Stimulated activated effector memory CD8-positive, alpha-beta T cell treated with anti-CD3 and anti-CD28 coated beads, Interleukin-12 subunit alpha, Interleukin-12 subunit beta, amount 100 ng/mL, for 72 hours (primary cell): ENCODE measurements around the gene LEKR1.
"Not testable (repeated sequence)": the region's sequence is repeated elsewhere in the genome, so short reads cannot be mapped to it uniquely, and the experiment has no call there.

ENCODE experiments used
- ATAC-seq: fragments of 150-1000 bp; cut with Tn5 transposase; 2 replicates; pipeline ENCODE4 v1.10.0; 2021
- DNase-seq, 2 donors: peaks; one replicate each; pipeline ENCODE4 v3.0.0; 2021 to 2022; ENCODE audit warnings: low spot score in 2 of 2
- H3K27ac Mint-ChIP-seq: one replicate; pipeline ENCODE4 v1.8.0; 2022; ENCODE audit warnings: mild to moderate bottlenecking, mixed read lengths
- H3K36me3 Mint-ChIP-seq: one replicate; pipeline ENCODE4 v1.8.0; 2022; ENCODE audit warnings: mild to moderate bottlenecking, mixed read lengths
- H3K4me1 Mint-ChIP-seq: one replicate; pipeline ENCODE4 v1.8.0; 2022; ENCODE audit warnings: mixed read lengths
- H3K4me3 Mint-ChIP-seq: one replicate; pipeline ENCODE4 v1.8.0; 2022; ENCODE audit warnings: mild to moderate bottlenecking, mixed read lengths
- H3K9me3 Mint-ChIP-seq: one replicate; pipeline ENCODE4 v1.8.0; 2022; ENCODE audit warnings: mixed read lengths

The LEKR1 gene

DNA sequence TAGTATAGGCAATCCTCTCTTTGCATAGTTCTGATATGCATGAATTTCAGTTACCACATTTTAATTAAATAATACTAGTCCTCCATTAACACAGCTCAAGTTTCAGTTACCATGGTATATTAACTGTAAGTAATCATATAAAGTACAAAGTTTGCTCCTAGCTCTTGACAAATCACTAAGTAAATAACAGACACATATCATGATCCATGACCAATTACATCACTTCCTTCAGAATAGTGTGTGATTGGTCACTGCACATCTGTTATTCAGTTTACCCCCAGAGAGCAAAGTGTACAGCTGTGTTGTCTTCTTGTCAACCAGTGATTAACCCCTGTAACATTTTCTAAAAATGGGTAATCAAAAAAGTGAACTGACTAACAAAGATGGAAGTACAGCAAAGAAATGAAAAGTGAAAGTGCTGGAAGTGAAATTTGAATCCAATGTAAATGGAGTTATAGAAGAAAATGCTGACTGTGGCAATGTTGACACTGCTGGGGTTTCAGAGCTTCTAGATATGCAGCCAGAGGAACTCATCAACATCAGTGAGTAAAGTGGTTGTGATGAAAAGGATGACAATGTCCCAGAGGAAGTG is 30.2 kb upstream of the LEKR1 start:
- DNase-seq (no peak), ATAC-seq (peak; percentile 51)
- Mint-ChIP-seq H3K27ac (peak overlapping the region; percentile 56), H3K36me3 (no peaks in the 10 kb centered on the region), H3K4me3 (no peak overlapping the region), H3K4me1 (peaks cover 25% of the 10 kb centered on the region), H3K9me3 (peaks cover 12% of the 10 kb centered on the region)

DNA sequence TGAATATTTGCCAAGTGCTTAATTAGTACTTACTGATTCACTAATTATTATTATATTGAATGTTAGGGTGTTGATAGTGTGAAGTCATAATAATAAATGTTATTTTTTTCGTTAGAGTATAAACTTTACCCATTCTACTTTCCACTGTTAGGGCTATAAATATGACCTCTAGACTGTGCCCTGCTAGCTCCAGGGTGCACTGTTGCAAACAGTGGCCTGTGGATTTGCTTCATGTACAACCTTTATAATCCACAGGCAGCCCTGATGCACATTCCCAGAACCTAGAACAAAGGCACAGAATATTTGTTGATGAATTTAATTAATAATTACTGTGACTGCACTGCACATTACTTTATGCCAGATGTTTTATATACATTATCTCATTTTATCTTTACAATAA is 28.8 kb upstream of the LEKR1 start:
- Mint-ChIP-seq H3K36me3 (no peaks in the 10 kb centered on the region), H3K9me3 (peaks cover 12% of the 10 kb centered on the region), H3K4me3 (no peak overlapping the region), H3K4me1 (peaks cover 20% of the 10 kb centered on the region), H3K27ac (no peak overlapping the region)
- ATAC-seq (no peak), DNase-seq (no peak)

DNA sequence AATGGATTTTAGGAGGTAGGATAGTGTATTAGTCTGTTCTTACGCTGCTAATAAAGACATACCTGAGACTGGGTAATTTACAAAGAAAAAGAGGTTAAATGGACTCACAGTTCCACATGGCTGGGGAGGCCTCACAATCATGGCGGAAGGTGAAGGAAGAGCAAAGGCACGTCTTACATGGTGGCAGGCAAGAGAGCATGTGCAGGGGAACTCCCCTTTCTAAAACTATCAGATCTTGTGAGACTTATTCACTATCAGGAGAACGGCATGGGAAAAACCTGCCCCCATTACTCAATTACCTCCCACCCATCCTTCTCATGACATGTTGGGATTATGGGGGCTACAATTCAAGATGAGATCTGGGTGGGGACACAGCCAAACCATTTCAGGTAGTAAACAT is 25.9 kb upstream of the LEKR1 start:
- H3K27ac Mint-ChIP-seq, DNase-seq, ATAC-seq, H3K4me1 Mint-ChIP-seq, H3K36me3 Mint-ChIP-seq, H3K4me3 Mint-ChIP-seq: not testable (repeated sequence)
- H3K9me3 Mint-ChIP-seq = peaks cover 16% of the 10 kb centered on the region

DNA sequence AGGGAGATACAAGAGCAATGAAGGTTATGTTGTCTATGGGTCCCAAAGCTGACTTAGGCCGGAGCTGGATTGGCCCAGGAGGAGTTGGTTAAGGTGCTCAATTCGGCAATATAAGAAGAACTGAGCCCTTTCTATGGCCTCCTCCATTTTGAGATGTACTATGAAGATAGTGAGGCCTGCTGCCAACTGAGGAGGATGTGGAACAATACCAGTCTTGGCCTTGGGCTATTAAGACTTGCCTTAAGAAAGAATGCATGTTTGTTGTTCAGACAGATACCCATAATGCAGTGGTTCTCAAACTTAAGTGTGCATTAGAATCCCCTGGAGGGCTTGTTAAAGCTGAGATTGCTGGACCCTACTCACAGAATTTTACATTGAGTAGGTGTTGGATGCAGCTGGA is 24.4 kb upstream of the LEKR1 start:
- H3K4me1 Mint-ChIP-seq = no peaks in the 10 kb centered on the region
- no peaks in the 10 kb centered on the region for H3K36me3 Mint-ChIP-seq
- H3K27ac Mint-ChIP-seq = no peak overlapping the region
- no peak overlapping the region for H3K4me3 Mint-ChIP-seq
- no peak for DNase-seq
- H3K9me3 Mint-ChIP-seq = peaks cover 16% of the 10 kb centered on the region
- ATAC-seq = no peak

DNA sequence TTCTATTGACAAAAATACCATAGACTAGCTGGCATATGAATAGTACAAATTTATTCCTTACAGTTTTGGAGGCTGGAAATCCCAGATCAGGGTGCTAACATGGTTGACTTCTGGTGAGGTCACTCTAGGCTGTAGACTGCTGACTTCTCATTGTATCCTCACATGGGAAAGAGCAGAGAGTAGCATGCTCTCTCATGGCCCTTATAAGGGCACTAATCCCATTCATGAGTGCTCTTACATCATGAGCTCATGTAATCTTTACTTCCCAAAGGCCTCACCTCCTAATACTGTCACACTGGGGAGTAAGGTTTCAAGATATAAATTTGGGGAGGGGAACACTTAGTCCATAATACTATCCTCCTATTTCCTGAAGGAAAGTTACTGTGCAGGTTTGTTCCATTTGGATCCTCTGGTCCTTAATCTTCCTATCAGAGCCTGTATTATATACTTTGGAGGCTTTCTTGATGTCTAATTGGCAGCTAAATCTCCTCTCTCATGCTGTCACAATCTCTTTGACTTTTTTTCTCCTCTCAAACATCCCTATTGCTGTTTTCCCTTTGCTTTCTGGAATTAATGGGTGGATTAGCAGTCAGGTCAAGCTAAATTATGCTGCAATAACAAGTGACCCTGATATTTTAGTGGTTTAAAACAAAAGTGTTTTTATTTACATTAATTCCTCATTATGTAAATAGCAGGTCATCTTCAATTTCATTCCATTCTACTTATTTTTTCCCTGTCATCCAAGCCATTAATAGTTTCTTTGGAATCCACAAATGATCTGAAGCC is 23.1 kb upstream of the LEKR1 start:
- Mint-ChIP-seq H3K4me1 (peaks cover 4% of the 10 kb centered on the region), H3K36me3 (no peaks in the 10 kb centered on the region), H3K27ac (no peak overlapping the region), H3K9me3 (peaks cover 16% of the 10 kb centered on the region), H3K4me3 (no peak overlapping the region)
- DNase-seq (no peak), ATAC-seq (no peak)

DNA sequence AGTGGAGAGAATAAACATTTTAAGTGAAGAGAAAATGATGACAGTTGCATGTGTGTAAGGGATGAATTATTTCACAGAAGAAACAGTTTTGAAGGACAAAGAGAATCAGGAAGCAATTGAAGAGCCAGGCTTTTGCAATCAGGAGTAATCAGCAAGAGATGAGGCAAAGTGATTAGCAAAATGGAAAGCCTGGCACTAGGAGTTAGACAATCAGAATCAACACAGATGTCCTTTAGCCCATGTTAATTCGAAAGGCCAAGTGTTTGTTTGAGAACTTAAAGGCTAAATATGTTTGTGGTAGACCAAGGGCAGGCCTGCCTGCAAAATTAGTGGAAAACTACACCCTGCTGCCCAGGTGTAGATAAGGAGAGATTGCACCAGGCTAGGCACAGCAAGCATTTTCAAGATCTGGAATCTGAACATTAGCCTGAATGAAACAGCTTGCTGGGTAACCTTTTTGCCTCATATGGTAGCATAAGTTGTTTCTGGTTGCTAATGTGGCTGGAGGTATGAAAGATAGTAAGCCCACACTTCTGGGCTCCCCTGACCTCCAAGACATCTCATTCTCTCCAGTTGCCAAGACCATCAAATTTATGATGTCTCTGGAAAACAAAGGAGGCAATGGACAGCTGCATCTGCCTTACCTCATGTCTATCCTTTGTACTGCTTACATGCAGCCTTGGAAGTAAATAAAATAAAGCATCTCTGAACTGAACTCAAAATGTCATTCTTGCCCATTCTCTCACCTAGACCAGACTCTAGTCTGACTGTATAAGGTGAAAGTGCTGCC is 22.0 kb upstream of the LEKR1 start:
- H3K36me3 Mint-ChIP-seq = no peaks in the 10 kb centered on the region
- H3K4me1 Mint-ChIP-seq = peaks cover 6% of the 10 kb centered on the region
- H3K27ac Mint-ChIP-seq = no peak overlapping the region
- peaks cover 16% of the 10 kb centered on the region for H3K9me3 Mint-ChIP-seq
- H3K4me3 Mint-ChIP-seq = no peak overlapping the region
- ATAC-seq (no peak), DNase-seq (no peak)

DNA sequence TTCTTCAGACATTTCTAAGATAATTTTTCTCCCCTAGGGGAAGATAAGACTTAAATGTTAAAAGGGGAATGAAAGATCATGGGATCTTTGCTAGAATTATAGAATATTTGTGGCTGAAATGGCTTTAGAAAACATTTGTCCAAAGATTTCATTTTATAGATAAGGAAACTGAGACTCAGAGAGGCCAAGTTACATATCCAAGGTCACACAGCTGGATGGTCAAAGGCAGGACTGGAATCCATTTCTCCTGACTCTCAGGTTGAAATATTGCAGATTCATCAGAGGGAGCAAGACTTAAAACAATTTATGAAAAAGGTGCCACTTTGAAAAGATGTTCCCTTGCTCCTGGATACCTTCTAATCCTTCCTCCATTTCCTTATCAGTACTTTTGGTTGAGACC is 19.5 kb upstream of the LEKR1 start:
- H3K4me3 Mint-ChIP-seq = no peak overlapping the region
- H3K4me1 Mint-ChIP-seq = peaks cover 6% of the 10 kb centered on the region
- H3K9me3 Mint-ChIP-seq = peaks cover 4% of the 10 kb centered on the region
- no peaks in the 10 kb centered on the region for H3K36me3 Mint-ChIP-seq
- H3K27ac Mint-ChIP-seq = no peak overlapping the region
- DNase-seq (no peak), ATAC-seq (no peak)

DNA sequence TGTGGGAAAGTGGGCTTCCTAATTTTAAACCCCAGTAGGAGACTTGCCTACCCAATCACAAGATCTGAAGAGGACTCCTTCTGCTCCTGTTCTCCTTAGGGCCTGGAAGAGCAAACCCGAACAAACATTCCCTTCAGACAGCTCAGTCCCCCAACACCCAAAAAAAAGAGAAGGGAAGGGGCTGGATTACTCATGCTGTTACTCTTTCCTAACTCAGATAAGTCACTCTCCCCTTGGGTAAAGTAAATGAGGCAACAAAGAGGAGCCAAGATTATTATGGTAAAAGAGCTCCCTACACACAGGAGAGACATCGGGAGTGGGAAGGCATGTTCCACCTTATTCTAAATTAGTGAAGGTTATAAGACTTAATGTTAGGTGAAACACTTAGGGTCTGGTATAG is 18.1 kb upstream of the LEKR1 start:
- DNase-seq = no peak
- Mint-ChIP-seq H3K4me1 (peaks cover 7% of the 10 kb centered on the region), H3K9me3 (peaks cover 4% of the 10 kb centered on the region), H3K27ac (peak overlapping the region; percentile 53), H3K36me3 (no peaks in the 10 kb centered on the region), H3K4me3 (no peak overlapping the region)
- ATAC-seq = no peak

DNA sequence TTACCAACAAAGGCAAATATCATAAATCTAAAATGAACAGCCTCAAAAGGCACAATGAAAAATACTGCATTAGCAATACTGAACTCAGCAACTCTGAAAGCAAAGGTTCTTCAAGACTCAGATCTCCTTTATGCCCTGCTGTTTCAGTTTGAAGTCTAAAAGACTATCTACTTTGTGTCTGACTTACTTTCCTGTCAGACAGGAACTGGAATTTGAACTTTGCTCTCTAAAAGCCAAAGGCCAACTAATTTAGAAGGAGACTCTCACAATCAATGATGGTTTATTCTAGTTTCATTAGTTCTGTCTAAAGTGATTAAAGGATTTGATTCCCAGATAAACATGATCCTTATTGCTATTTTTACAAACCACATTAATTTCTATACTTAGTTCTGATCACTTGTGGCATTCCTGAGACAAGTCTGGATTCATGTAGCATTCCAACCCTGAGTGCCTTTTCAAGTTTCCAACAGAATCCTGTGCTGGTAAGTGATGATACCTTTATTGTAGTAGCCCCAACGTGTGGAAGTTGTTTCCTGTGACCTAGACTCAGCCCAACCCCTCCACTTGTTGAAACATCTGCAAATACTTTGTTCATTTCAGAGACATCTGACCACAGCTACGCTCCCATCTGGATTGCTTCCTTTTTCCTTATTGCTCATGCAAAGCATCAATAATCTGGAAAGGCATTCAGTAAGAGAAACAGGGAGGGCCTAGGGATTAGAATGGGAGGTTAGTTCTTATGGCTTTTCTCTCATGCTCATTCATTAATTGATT is 14.9 kb upstream of the LEKR1 start:
- H3K36me3 Mint-ChIP-seq = peaks cover 8% of the 10 kb centered on the region
- H3K4me1 Mint-ChIP-seq = peaks cover 23% of the 10 kb centered on the region
- no peaks in the 10 kb centered on the region for H3K9me3 Mint-ChIP-seq
- H3K4me3 Mint-ChIP-seq = no peak overlapping the region
- DNase-seq (no peak), ATAC-seq (no peak)
- peak overlapping the region; percentile 26 for H3K27ac Mint-ChIP-seq

DNA sequence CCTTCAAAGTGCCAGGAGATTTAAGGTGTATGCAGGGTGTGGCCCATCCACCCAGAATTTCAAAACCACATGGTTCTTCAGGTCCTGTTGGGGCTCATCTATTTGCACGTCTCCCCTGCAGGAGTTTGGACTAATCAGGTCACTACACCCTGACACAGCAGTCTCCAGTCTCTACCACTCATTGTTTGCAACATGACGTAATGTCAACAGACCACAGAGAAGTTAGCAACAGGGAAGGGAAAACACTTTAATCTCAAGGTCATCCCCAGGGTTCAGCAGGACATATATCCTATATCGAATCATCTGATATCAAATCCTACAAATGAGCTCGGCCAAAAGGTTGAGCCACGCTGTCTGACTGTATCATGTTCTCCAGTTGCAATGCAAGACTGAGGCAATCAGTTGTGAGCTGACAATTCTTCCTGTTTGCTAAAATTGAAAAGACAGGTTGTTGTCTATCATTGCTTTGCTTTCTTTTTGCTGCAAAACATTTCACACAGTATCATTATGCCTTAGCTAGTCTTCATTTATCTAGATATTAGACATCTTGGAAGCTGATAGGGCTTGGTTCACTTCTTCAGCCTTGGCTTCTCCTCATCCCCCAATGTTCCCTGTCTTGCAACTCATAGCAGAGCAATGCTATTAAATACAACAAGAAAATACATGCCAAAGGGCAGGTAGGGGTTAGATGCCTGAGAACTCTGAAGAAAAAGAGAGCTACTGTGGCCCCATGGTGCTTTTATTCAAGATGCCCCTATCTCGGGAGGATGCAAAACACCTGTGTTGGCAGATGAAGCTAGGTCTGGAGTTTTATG is 13.4 kb upstream of the LEKR1 start:
- Mint-ChIP-seq H3K27ac (peak overlapping the region; percentile 26), H3K4me1 (peaks cover 23% of the 10 kb centered on the region), H3K9me3 (no peaks in the 10 kb centered on the region), H3K36me3 (peaks cover 18% of the 10 kb centered on the region), H3K4me3 (peak overlapping the region; percentile 4)
- DNase-seq = peak in 1 of 2 donors; percentile 58
- ATAC-seq = peak; percentile 29

DNA sequence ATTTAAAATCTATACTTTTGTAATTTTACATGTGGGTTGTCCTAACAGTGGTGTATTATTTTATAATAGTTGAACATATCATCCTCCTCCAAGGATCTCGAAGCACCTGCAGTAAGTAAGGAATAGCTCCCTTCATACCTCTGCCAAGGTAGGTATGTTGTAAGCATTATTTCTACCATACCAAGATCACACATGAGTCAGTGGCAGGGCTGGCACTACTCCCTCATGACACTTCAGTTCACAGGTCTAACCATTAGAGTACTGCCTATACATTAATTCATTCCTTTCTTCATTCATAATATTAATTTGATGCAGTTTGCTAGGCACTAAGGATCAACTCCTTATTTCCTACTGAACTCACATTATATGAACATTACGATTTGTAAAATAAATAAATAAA is 11.9 kb upstream of the LEKR1 start:
- H3K36me3 Mint-ChIP-seq = peaks cover 18% of the 10 kb centered on the region
- no peak for DNase-seq
- H3K4me3 Mint-ChIP-seq = no peak overlapping the region
- peaks cover 34% of the 10 kb centered on the region for H3K4me1 Mint-ChIP-seq
- no peaks in the 10 kb centered on the region for H3K9me3 Mint-ChIP-seq
- no peak overlapping the region for H3K27ac Mint-ChIP-seq
- no peak for ATAC-seq

DNA sequence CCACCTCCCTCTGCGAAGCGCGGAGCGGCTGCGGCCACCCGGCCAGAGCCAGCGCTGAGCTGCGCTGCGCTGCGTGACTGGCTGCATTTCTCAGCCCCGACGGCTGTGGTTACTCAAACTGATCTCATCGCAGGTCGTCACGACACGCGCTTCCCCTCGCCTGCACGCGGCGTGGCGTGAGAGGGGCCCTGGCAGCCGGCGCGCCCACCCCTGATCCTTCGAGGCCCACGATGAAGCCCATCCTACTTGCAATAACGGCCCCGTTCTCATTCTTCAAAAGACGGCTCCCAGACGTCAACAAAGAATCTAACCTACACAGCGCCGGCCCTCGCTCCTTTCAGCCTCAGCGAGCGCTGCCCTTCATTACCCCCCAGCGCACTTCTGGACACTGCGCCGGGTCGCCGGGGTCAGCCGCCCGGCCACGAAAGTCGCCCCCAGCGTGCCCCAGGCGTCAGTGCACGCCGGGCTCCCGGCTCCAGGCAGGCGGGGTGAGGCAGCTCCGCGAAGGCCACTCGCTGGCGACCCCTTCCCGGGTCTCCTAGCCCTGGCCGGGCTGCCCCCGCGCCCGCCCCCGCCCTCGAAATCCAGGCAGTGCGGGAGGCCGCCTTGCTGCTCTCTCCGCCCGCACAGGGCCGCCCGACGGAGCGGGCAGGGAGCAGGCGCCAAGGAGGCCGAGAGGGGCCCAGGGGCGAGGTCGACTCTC is 9.9 kb upstream of the LEKR1 start:
- Mint-ChIP-seq H3K27ac (peak overlapping the region; percentile 99), H3K4me3 (peak overlapping the region; percentile 82), H3K9me3 (no peaks in the 10 kb centered on the region), H3K36me3 (peaks cover 18% of the 10 kb centered on the region), H3K4me1 (peaks cover 34% of the 10 kb centered on the region)
- DNase-seq (peak; percentile 24 to 75), ATAC-seq (peak; percentile 52)

DNA sequence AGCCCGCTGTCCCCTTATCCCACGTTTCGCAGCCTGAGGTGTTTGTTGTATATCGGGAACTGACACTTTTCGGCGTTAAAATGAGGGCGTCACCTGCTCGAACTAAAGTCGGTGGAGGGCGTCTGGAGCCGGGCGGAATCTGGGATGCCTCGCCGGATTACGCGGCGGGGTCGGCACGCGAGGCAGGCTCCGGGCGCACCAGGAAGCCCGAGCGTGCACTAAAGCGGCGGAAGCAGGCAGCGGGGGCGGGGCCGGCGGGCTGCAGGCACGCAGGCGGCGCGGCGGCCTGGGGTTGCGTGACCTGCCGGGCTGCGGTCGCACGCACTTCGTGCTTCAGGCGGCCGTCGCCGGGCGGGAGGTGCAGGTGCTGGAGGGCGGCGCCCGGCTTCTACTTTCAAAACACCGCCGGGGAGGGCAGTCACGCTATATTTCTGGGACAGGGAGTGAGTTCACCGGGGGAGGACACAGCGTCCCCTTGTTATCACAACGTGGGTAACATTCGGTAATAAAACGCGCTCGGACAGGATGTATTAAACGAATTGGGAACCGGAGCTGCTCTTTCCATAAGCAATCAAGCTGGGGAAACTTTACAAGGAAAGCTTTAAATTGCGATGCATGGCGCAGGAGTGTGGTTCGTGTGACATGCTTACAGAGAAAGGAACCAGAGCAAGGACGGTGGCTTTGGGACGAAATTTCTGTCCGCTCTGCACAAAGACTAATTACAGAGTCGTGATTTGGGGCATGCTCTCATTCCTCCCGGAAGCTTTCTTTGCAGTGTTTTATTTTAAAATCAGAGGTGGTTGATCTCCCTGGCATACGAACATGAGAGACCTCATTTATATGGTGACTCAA is 9.1 kb upstream of the LEKR1 start:
- ATAC-seq (peak; percentile 86), DNase-seq (peak; percentile 76 to 92)
- H3K36me3 Mint-ChIP-seq = peaks cover 18% of the 10 kb centered on the region
- peak overlapping the region; percentile 99 for H3K27ac Mint-ChIP-seq
- H3K4me3 Mint-ChIP-seq = peak overlapping the region; percentile 82
- H3K9me3 Mint-ChIP-seq = no peaks in the 10 kb centered on the region
- H3K4me1 Mint-ChIP-seq = peaks cover 34% of the 10 kb centered on the region
